ENCODE results near the gene SENP7.
"Not testable (repeated sequence)": the region's sequence is repeated elsewhere in the genome, so short reads cannot be mapped to it uniquely, and the experiment has no call there.

The SENP7 gene, protein sequence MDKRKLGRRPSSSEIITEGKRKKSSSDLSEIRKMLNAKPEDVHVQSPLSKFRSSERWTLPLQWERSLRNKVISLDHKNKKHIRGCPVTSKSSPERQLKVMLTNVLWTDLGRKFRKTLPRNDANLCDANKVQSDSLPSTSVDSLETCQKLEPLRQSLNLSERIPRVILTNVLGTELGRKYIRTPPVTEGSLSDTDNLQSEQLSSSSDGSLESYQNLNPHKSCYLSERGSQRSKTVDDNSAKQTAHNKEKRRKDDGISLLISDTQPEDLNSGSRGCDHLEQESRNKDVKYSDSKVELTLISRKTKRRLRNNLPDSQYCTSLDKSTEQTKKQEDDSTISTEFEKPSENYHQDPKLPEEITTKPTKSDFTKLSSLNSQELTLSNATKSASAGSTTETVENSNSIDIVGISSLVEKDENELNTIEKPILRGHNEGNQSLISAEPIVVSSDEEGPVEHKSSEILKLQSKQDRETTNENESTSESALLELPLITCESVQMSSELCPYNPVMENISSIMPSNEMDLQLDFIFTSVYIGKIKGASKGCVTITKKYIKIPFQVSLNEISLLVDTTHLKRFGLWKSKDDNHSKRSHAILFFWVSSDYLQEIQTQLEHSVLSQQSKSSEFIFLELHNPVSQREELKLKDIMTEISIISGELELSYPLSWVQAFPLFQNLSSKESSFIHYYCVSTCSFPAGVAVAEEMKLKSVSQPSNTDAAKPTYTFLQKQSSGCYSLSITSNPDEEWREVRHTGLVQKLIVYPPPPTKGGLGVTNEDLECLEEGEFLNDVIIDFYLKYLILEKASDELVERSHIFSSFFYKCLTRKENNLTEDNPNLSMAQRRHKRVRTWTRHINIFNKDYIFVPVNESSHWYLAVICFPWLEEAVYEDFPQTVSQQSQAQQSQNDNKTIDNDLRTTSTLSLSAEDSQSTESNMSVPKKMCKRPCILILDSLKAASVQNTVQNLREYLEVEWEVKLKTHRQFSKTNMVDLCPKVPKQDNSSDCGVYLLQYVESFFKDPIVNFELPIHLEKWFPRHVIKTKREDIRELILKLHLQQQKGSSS

DNA sequence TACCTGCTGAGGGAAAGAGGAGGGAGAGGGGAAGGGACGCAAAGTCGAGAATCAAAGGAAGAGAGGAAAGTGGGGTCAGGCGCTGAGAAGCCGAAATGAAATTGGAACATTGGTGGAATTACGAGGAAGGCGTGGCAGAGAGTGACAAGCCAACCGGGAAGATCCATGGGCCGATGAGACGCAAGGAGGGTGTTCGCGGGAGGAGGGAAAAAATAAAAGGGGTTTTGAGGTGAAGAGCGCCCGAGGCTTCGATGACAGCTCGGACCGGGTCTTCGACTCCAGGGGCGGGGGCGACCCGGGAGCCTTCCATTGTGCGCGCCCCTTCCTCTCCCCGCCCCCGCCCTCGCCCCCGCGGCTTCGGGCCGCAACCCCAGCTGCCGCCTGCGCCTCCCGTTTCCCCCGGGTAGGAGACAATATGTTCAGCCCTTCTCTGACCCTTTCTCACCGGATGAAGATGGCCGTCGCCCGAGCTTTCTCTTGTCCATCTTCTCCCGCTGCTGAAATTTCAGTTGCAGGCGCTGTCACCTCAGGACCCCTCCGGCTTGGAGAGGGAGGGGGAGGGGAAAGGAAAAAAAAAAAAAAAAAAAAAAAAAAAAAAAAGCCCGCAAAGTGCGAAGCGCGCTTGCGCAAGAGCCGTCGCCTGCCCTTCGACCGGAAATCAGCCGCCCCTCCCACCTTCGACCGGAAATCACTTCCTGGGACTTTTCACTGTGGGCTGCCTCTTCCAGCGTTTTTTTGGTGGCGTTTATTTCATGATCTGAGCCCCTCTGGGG is at the start of gene SENP7:
SENP7 (minus strand) TSS at position 567 of the 773 bp plus-strand sequence; CDS start at position 485, 82 bp downstream.
- Histone ChIP-seq H3K4me3 (ENCODE audit: low read depth, low read length) (peak within 1 kb of the TSS; percentile 70), H3K27me3 (replicated peaks) (no peaks in the 10 kb centered on the region), H3K27ac (peak within 1 kb of the TSS; percentile 97), H3K36me3 (replicated peaks) (no peaks in the 10 kb centered on the region)
- TF ChIP-seq, protein P1, sequence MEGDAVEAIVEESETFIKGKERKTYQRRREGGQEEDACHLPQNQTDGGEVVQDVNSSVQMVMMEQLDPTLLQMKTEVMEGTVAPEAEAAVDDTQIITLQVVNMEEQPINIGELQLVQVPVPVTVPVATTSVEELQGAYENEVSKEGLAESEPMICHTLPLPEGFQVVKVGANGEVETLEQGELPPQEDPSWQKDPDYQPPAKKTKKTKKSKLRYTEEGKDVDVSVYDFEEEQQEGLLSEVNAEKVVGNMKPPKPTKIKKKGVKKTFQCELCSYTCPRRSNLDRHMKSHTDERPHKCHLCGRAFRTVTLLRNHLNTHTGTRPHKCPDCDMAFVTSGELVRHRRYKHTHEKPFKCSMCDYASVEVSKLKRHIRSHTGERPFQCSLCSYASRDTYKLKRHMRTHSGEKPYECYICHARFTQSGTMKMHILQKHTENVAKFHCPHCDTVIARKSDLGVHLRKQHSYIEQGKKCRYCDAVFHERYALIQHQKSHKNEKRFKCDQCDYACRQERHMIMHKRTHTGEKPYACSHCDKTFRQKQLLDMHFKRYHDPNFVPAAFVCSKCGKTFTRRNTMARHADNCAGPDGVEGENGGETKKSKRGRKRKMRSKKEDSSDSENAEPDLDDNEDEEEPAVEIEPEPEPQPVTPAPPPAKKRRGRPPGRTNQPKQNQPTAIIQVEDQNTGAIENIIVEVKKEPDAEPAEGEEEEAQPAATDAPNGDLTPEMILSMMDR (IDR thresholded peaks at IDR 0.05; ENCODE audit: low read depth, low read length, missing control alignments) = no peak
- in situ Hi-C loops (cut with HindIII; ENCODE audit: low pct_ligation_motif_present, low sequenced_read_pairs) = no loop called here
- peak; percentile 74 for DNase-seq

DNA sequence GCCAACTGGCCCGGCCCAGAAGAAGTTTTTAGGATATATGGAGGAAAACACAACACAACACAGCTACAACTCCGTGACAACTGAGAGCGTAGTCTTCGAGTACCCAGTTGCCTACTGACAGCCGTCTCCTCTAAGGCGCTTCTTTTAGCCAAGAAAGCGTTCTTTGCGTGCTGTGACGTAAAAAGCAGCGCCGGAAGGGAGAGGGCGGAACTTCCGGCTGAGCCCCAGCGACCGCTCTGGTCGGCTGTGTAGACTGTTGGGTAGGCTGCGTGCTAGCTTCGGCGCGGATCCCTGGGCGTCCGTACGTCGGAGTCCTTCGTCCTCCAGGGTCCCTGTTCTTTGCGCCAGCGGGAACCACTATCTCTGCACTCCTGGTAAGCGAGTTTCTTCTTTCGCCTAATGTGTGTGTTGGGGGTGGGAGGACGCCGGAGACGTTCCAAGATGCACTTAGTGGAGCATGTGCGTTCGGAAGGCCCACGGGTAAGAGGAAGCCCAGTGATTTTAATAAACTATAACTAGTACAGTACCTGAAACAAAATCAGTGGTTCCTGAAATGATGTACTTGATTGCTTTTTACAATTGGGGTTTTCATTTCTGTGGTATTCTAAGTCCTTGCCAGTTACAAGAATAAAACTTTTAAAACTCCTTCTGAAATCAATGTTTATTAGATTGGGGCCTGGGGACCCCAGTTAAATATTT is 48.8 kb upstream of the SENP7 start, which contains the start of gene TRMT10C:
TRMT10C (plus strand) TSS at position 239 of the 699 bp plus-strand sequence. CDS start 2,914 bp downstream, outside the sequence.
- TF ChIP-seq, protein P1 (IDR thresholded peaks at IDR 0.05; ENCODE audit: low read depth, low read length, missing control alignments) = no peak
- H3K36me3 ChIP-seq (replicated peaks) = peaks cover 10% of the 10 kb centered on the region
- peak within 1 kb of the TSS; percentile 84 for H3K27ac ChIP-seq
- no peaks in the 10 kb centered on the region for H3K27me3 ChIP-seq (replicated peaks)
- peak; percentile 92 for DNase-seq
- in situ Hi-C loops (cut with HindIII; ENCODE audit: low pct_ligation_motif_present, low sequenced_read_pairs) = no loop called here
- peak within 1 kb of the TSS; percentile 94 for H3K4me3 ChIP-seq (ENCODE audit: low read depth, low read length)

DNA sequence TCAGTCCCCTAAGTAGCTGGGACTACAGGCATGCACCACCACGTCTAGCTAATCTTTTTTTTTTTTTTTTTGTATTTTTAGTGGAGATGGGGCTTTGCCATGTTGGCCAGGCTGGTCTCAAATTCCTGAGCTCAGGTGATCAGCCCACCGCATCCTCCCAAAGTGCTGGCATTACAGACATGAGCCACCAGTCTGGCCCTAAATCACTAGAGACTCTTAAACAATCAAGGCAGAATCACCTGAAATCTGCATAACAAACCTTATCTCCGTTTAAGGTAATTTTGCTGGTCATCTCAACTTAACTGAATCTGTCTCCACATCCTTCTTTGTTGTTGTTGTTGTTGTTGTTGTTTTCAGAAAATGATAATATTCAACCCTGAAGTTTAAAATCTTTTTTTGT is 43.1 kb upstream of the SENP7 start:
- H3K27me3 ChIP-seq (replicated peaks) = no peaks in the 10 kb centered on the region
- in situ Hi-C loops (cut with HindIII; ENCODE audit: low pct_ligation_motif_present, low sequenced_read_pairs) = no loop called here
- DNase-seq = no peak
- H3K27ac ChIP-seq = no peak overlapping the region
- no peaks in the 10 kb centered on the region for H3K36me3 ChIP-seq (replicated peaks)
- TF ChIP-seq, protein P1 (IDR thresholded peaks at IDR 0.05; ENCODE audit: low read depth, low read length, missing control alignments) = no peak
- H3K4me3 ChIP-seq (ENCODE audit: low read depth, low read length) = no peak overlapping the region

DNA sequence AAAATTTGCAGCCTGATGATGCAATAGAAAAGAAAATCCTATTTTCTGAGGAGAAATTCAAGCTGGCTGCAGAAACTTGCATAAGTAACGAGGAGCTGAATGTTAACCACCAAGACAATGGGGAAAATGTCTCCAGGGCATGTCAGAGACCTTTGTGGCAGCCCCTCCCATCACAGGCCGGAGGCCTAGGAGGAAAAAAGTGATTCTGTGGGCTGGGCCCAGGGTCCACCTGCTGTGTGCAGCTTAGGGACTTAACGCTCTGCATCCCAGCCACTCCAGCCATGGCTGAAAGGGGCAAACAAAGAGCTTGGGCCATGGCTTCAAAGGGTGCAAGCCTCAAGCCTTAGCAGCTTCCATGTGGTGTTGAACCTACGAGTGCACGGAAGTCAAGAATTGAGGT is 40.4 kb upstream of the SENP7 start:
- DNase-seq; H3K4me3 ChIP-seq (ENCODE audit: low read depth, low read length); H3K27ac ChIP-seq; H3K36me3 ChIP-seq (replicated peaks); H3K27me3 ChIP-seq (replicated peaks); in situ Hi-C loops (cut with HindIII; ENCODE audit: low pct_ligation_motif_present, low sequenced_read_pairs): not testable (repeated sequence)

DNA sequence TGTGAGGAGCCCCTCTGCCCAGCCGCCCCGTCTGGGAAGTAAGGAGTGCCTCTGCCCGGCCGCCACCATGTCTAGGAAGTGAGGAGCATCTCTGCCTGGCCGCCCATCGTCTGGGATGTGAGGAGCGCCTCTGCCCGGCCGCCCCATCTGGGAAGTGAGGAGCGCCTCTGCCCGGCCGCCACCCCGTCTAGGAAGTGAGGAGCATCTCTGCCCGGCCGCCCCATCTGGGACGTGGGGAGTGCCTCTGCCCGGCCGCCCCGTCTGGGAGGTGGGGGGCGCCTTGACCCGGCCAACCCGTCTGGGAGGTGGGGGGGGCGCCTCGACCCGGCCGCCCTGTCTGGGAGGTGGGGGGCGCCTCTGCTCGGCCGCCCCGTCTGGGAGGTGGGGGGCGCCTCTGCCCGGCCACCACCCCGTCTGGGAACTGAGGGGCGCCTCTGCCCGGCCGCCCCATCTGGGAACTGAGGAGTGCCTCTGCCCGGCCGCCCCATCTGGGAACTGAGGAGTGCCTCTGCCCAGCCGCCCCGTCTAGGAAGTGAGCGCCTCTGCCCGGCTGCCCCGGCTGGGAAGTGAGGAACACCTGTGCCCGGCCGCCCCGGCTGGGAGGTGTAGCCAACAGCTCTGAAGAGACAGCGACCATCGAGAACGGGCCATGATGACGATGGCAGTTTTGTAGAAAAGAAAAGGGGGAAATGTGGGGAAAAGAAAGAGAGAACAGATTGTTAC is 38.5 kb upstream of the SENP7 start:
- H3K4me3 ChIP-seq (ENCODE audit: low read depth, low read length); DNase-seq; H3K27me3 ChIP-seq (replicated peaks); H3K27ac ChIP-seq; H3K36me3 ChIP-seq (replicated peaks); in situ Hi-C loops (cut with HindIII; ENCODE audit: low pct_ligation_motif_present, low sequenced_read_pairs): not testable (repeated sequence)

Measured in brain microvascular endothelial cell (primary cell).